Activated CD4-positive, alpha-beta T cell treated with anti-CD3 and anti-CD28 coated beads for 36 hours (primary cell): ENCODE data around the gene TAPBPL. TPM values are rescaled to one million over a fixed set of nuclear protein-coding genes. Genes with fewer than 3 reads are reported as not detected.

Experiments
- ATAC-seq: fragments of 200-7000 bp; cut with Tn5 transposase; one replicate; pipeline ENCODE4 v1.10.0; 2021; ENCODE audit warnings: mild to moderate bottlenecking, moderate library complexity
- CTCF ChIA-PET: fragments of 350-600 bp; sonication (Branson Sonifier 250); formaldehyde crosslinking; loops from one replicate; lab custom pipeline; 2021; ENCODE audit warnings: antibody characterized with exemption; lab: Charles Lee
- POLR2A ChIA-PET: fragments of 350-600 bp; sonication (Branson Sonifier 250); formaldehyde crosslinking; loops from one replicate; lab custom pipeline; 2021; ENCODE audit warnings: antibody characterized with exemption, inconsistent platforms; lab: Charles Lee
- DNase-seq: peaks from one replicate; pipeline ENCODE4 v3.0.0-alpha.2; 2020
- H3K27ac Mint-ChIP-seq: one replicate; pipeline ENCODE4 v1.8.0; 2021; ENCODE audit warnings: mixed read lengths
- H3K27me3 Mint-ChIP-seq: one replicate; pipeline ENCODE4 v1.8.0; 2021; ENCODE audit warnings: mixed read lengths
- H3K36me3 Mint-ChIP-seq: one replicate; pipeline ENCODE4 v1.8.0; 2021; ENCODE audit warnings: low read depth, mixed read lengths
- H3K4me1 Mint-ChIP-seq: one replicate; pipeline ENCODE4 v1.8.0; 2021; ENCODE audit warnings: mixed read lengths
- H3K4me3 Mint-ChIP-seq: one replicate; pipeline ENCODE4 v1.8.0; 2021; ENCODE audit warnings: mild to moderate bottlenecking, moderate library complexity, mixed read lengths
- H3K9me3 Mint-ChIP-seq: one replicate; pipeline ENCODE4 v1.8.0; 2021; ENCODE audit warnings: low read depth, mixed read lengths
- intact Hi-C, 2 experiments: fragments of 100-400 bp; cut with DNase I in 1 of 2; cut with micrococcal nuclease in 1 of 2; formaldehyde crosslinking; loops; one replicate each; pipeline versions ENCODE4 v1.14.2 to v1.15.1; 2022 to 2024; cut with DNase I, micrococcal nuclease
- total RNA-seq, 2 experiments: library from RNA; stranded (reverse); gene quantifications; one replicate each; pipeline ENCODE4 v1.2.3, GENCODE V29; 2021

The TAPBPL gene, protein sequence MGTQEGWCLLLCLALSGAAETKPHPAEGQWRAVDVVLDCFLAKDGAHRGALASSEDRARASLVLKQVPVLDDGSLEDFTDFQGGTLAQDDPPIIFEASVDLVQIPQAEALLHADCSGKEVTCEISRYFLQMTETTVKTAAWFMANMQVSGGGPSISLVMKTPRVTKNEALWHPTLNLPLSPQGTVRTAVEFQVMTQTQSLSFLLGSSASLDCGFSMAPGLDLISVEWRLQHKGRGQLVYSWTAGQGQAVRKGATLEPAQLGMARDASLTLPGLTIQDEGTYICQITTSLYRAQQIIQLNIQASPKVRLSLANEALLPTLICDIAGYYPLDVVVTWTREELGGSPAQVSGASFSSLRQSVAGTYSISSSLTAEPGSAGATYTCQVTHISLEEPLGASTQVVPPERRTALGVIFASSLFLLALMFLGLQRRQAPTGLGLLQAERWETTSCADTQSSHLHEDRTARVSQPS
- total RNA-seq: 10 to 100 TPM; 27.4 to 40.8 TPM

DNA sequence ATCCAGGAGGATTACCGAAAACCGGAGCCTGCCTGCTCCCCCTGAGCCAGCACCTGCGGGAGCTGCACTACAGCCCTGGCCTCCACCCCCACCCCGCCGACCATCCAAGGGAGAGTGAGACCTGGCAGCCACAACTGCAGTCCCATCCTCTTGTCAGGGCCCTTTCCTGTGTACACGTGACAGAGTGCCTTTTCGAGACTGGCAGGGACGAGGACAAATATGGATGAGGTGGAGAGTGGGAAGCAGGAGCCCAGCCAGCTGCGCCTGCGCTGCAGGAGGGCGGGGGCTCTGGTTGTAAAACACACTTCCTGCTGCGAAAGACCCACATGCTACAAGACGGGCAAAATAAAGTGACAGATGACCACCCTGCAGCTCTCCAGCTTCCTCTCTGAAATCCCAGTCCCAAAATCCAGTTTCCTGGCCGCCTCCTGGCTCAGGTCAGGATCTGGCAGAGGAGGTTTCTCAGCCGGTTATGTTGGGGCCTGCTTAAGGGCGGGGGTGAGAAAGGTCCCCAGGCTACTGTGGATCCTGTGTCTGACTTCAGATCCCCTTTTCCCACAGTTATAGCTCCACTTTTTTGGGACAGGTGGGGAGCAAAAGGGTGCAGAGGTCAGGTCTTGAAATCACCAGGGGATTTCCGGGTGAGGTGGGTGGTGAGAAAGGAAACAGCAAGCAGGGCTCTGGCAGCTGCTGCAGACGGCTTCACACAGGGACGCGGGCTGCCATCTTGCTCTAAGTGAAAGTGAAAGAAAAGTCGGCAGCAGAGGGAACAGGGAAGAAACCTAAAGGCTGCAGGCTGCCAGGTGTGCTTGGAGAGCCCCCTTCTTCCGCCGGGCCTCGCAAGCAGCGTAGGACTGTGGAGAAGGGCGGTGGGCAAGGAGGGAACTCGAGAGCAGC is at the start of gene TAPBPL:
TAPBPL (plus strand) TSS at position 695 of the 897 bp plus-strand sequence. CDS start 207 bp downstream, outside the sequence.
- POLR2A ChIA-PET: interaction anchor here (0.9 to 2.7 kb wide), 7 partner anchors 9 to 115 kb away, joined by 3 to 20 read pairs (median 8); partner anchors contain the start of genes GAPDH and VAMP1
- Mint-ChIP-seq H3K27ac (peak within 1 kb of the TSS; percentile 99), H3K27me3 (no peaks in the 10 kb centered on the region), H3K9me3 (no peaks in the 10 kb centered on the region), H3K36me3 (peaks cover 86% of the 10 kb centered on the region), H3K4me1 (peaks cover 67% of the 10 kb centered on the region), H3K4me3 (peak within 1 kb of the TSS; percentile 100)
- intact Hi-C loops: loop anchor here (1.0 to 5.0 kb wide), 5 partner anchors 10 to 42 kb away; partner anchors contain the start of genes MRPL51 (in 2 of the 2) and NCAPD2 (in 1 of the 2)
- ATAC-seq: peak; percentile 84
- DNase-seq: peak; percentile 91
- CTCF ChIA-PET: interaction anchor here (0.7 to 3.6 kb wide), 10 partner anchors 8 to 234 kb away, joined by 3 to 34 read pairs (median 4); partner anchors contain the start of gene VAMP1

GRCh38 chr12:6404390-6404789 is 47.5 kb upstream of the TAPBPL start:
- Mint-ChIP-seq H3K9me3 (no peaks in the 10 kb centered on the region), H3K4me3 (no peak overlapping the region), H3K27ac (no peak overlapping the region), H3K27me3 (no peaks in the 10 kb centered on the region), H3K36me3 (no peaks in the 10 kb centered on the region), H3K4me1 (peaks cover 5% of the 10 kb centered on the region)
- POLR2A ChIA-PET: no interaction called here
- no peak for ATAC-seq
- intact Hi-C loops: no loop called here
- CTCF ChIA-PET: no interaction called here
- DNase-seq: no peak

- Mint-ChIP-seq H3K27me3 (no peaks in the 10 kb centered on the region), H3K4me1 (peaks cover 5% of the 10 kb centered on the region), H3K36me3 (no peaks in the 10 kb centered on the region), H3K9me3 (no peaks in the 10 kb centered on the region), H3K27ac (no peak overlapping the region), H3K4me3 (no peak overlapping the region)
- no peak for ATAC-seq
- ChIA-PET POLR2A (interaction anchor here (0.7 kb wide), 1 partner anchor 80 kb away, joined by 8 read pairs; no protein-coding TSS in a partner anchor), CTCF (no interaction called here)
- DNase-seq: no peak
- intact Hi-C loops: no loop called here
Observed at GRCh38 chr12:6405963-6406362, 45.9 kb upstream of the TAPBPL start.

DNA sequence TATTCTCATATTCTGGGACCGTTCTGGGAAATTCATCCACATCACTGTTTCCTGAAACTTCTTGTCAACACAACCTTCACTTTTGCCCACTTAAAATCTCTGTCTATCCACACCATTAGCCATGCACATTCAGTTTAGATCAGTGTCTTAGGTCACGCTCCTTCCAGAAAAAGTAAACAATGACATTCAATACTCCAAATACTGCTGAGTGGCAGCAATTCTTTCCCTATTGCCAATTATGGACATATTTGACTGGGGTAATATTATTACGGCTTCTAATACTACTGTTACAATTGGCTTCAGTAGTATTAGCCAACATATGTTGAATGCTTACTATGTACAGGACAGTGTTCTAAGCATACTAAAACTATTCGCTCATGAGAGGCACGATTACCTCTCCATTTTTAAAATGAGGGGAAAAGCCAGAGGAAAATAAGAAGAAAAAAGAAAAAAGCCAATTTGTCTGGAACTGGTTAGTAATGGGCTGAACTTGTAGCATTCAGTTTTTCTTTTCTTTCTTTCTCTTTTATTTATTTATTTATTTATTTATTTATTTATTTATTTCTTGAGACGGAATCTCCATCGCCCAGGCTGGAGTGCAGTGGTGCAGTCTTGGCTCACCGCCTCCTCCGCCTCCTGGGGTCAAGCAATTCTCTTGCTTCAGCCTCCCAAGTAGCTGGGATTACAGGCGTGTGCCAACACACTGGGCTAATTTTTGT is 44.4 kb upstream of the TAPBPL start:
- no peaks in the 10 kb centered on the region for H3K27me3 Mint-ChIP-seq
- H3K9me3 Mint-ChIP-seq: no peaks in the 10 kb centered on the region
- ATAC-seq: no peak
- peaks cover 5% of the 10 kb centered on the region for H3K4me1 Mint-ChIP-seq
- no peaks in the 10 kb centered on the region for H3K36me3 Mint-ChIP-seq
- H3K4me3 Mint-ChIP-seq: no peak overlapping the region
- H3K27ac Mint-ChIP-seq: no peak overlapping the region
- intact Hi-C loops: no loop called here
- DNase-seq: no peak
- ChIA-PET POLR2A (interaction anchor here (0.7 kb wide), 1 partner anchor 10 kb away, joined by 4 read pairs; no protein-coding TSS in a partner anchor), CTCF (no interaction called here)

DNA sequence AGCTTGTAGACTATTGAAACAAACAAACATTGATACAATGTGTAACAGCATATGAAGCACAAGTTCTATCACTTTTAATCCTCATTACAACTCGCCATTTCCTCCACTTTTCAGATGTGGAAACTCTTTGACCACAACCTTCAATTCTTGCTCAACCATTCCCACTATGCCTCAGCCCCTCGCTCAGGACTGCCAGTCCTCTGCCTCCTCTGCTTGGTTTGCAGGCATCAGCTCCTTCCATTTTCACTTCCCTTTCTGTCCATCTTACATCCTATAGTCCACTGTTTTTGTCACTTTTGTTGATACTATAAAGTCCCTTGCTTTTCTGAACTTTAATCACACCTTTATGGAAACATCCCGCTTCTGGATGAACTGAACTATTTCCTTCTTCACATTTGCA is 35.2 kb upstream of the TAPBPL start:
- ChIA-PET POLR2A (no interaction called here), CTCF (no interaction called here)

GRCh38 chr12:6418796-6419195 is 33.0 kb upstream of the TAPBPL start:
- Mint-ChIP-seq H3K36me3 (no peaks in the 10 kb centered on the region), H3K4me1 (peaks cover 16% of the 10 kb centered on the region), H3K4me3 (no peak overlapping the region), H3K9me3 (no peaks in the 10 kb centered on the region), H3K27ac (no peak overlapping the region), H3K27me3 (no peaks in the 10 kb centered on the region)
- DNase-seq (no peak), ATAC-seq (no peak)
- intact Hi-C loops: no loop called here
- POLR2A ChIA-PET: interaction anchor here (0.6 kb wide), 1 partner anchor 94 kb away, joined by 3 read pairs; no protein-coding TSS in a partner anchor
- CTCF ChIA-PET: interaction anchor here (0.8 to 1.9 kb wide), 3 partner anchors 47 to 169 kb away, joined by 3 to 6 read pairs (median 4); no protein-coding TSS in a partner anchor

More for the DNA sequence above, 35.2 kb upstream of the TAPBPL start:
- H3K27me3 Mint-ChIP-seq: no peaks in the 10 kb centered on the region
- DNase-seq (peak; percentile 33), ATAC-seq (peak; percentile 63)
- H3K4me1 Mint-ChIP-seq: peaks cover 10% of the 10 kb centered on the region
- H3K36me3 Mint-ChIP-seq: no peaks in the 10 kb centered on the region
- no peak overlapping the region for H3K27ac Mint-ChIP-seq
- intact Hi-C loops: no loop called here
- H3K9me3 Mint-ChIP-seq: no peaks in the 10 kb centered on the region
- no peak overlapping the region for H3K4me3 Mint-ChIP-seq

- H3K4me1 Mint-ChIP-seq: peaks cover 26% of the 10 kb centered on the region
- H3K9me3 Mint-ChIP-seq: no peaks in the 10 kb centered on the region
Observed at GRCh38 chr12:6420364-6420763, 31.5 kb upstream of the TAPBPL start.

DNA sequence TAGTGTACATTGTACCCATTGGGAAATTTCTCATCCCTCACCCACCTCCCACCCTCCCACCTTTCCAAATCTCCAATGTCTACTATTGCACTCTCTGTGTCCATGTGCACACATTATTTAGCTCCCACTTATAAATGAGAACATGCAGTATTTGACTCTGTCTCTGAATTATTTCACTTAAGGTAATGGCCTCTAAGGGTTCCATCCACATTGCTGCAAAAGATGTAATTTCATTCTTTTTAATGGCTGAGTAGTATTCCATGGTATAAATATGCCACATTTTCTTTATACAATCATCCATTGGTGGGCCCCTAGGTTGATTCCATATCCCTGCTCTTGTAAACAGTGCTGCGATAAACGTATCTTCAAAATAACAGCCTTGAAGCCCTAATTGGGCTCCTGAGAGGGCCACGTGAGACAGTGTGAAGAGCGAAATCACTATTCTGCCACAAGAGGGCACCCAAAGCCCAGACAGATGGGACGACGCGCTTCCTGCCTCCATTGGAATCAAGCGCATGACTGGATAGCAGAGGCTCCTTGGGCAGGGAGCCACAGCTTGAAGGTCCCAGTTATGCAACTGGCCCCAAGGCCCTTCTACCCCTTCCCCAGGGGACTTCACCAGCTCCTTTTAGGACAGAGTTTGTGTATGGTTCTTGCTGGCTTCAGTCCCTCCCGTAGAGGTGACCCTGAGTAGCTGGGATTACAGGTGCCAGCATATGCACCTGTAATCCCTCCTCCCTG is 28.4 kb upstream of the TAPBPL start:
- peak overlapping the region; percentile 87 for H3K27ac Mint-ChIP-seq
- peaks cover 47% of the 10 kb centered on the region for H3K4me1 Mint-ChIP-seq
- H3K27me3 Mint-ChIP-seq: no peaks in the 10 kb centered on the region
- H3K4me3 Mint-ChIP-seq: peak overlapping the region; percentile 39
- ChIA-PET CTCF (interaction anchor here (0.6 to 7.8 kb wide), 25 partner anchors 11 to 595 kb away, joined by 3 to 200 read pairs (median 5); partner anchors contain the start of genes CD27, GAPDH, LPCAT3 and MRPL51), POLR2A (interaction anchor here (0.9 to 1.6 kb wide), 5 partner anchors 23 to 112 kb away, joined by 3 to 12 read pairs (median 4); partner anchors contain the start of gene VAMP1)
- ATAC-seq (peak; percentile 62), DNase-seq (peak; percentile 86)
- intact Hi-C loops: loop anchor here (1.0 to 5.0 kb wide), 9 partner anchors 38 to 133 kb away; partner anchors contain the start of genes IFFO1 (in 2 of the 2), MRPL51 (in 1 of the 2) and NCAPD2 (in 1 of the 2)
- no peaks in the 10 kb centered on the region for H3K9me3 Mint-ChIP-seq
- H3K36me3 Mint-ChIP-seq: no peaks in the 10 kb centered on the region

More at GRCh38 chr12:6420364-6420763, 31.5 kb upstream of the TAPBPL start:
- Mint-ChIP-seq H3K27ac (no peak overlapping the region), H3K36me3 (no peaks in the 10 kb centered on the region), H3K27me3 (no peaks in the 10 kb centered on the region), H3K4me3 (no peak overlapping the region)
- intact Hi-C loops: loop anchor here (5.0 kb wide), 1 partner anchor 98 kb away; no protein-coding TSS in a partner anchor
- CTCF ChIA-PET: no interaction called here
- POLR2A ChIA-PET: no interaction called here
- DNase-seq: no peak
- no peak for ATAC-seq

GRCh38 chr12:6424008-6424347 is 27.9 kb upstream of the TAPBPL start:
- Mint-ChIP-seq H3K4me3 (peak overlapping the region; percentile 39), H3K36me3 (no peaks in the 10 kb centered on the region), H3K27ac (peak overlapping the region; percentile 87), H3K9me3 (no peaks in the 10 kb centered on the region), H3K27me3 (no peaks in the 10 kb centered on the region), H3K4me1 (peaks cover 49% of the 10 kb centered on the region)
- POLR2A ChIA-PET: interaction anchor here (0.9 to 1.6 kb wide), 5 partner anchors 22 to 111 kb away, joined by 3 to 12 read pairs (median 4); partner anchors contain the start of gene VAMP1
- DNase-seq: no peak
- intact Hi-C loops: loop anchor here (5.0 kb wide), 1 partner anchor 102 kb away; no protein-coding TSS in a partner anchor
- no peak for ATAC-seq
- CTCF ChIA-PET: interaction anchor here (0.6 to 7.8 kb wide), 21 partner anchors 11 to 357 kb away, joined by 3 to 200 read pairs (median 6); partner anchors contain the start of genes CD27, GAPDH, MRPL51 and TAPBPL
